NCI-H1105 treated with DMSO at 0.1 percent for 48 hours (cell line): ENCODE measurements around the gene SLC34A1.

Experiments
- DNase-seq: peaks from one replicate; lab custom pipeline; 2025; lab: John Stamatoyannopoulos, UW

Gene SLC34A1

GRCh38 chr5:177446200-177447065 lies 62.2 kb downstream of the SLC34A1 start, which contains the start of gene PRR7:
PRR7 (plus strand) TSS chr5:177446814; CDS start chr5:177455068, 8,254 bp downstream.
- DNase-seq, result peak; percentile 40

GRCh38 chr5:177447066-177447610 lies 62.9 kb downstream of the SLC34A1 start:
- peak; percentile 32 for DNase-seq

GRCh38 chr5:177447611-177448243 lies 63.5 kb downstream of the SLC34A1 start:
- no peak for DNase-seq
